DMS153 treated with DMSO at 0.1 percent for 48 hours (cell line): ENCODE measurements around the gene ANAPC5.
"Not testable (repeated sequence)": the region's sequence is repeated elsewhere in the genome, so short reads cannot be mapped to it uniquely, and the experiment has no call there.

ENCODE experiments used
- DNase-seq: peaks from one replicate; lab custom pipeline; 2025; ENCODE audit not compliant: unreplicated experiment; lab: John Stamatoyannopoulos, UW

The ANAPC5 gene

DNA sequence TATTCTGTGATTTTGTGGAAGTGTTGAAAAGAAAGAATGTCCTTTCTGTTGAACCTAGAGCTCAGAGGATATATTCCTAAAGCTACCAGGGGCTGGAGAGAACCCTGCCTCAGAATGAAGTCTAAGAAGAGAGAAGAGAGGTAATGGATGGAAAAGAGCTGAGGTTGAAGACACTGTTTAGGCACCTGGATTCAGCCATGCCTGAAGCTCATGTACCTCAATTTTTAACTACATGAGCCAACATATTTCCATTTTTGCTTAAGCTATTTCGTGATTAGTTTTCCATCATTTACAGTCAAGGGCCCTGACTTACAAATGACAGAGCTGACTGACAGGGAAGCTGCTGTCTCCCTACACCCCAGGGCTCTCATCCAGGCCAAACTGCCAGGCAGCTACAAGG, 66.4 kb downstream of the ANAPC5 start:
- no peak for DNase-seq

- DNase-seq = no peak
Measured at GRCh38 chr12:121284551-121285390, 67.4 kb downstream of the ANAPC5 start.

DNA sequence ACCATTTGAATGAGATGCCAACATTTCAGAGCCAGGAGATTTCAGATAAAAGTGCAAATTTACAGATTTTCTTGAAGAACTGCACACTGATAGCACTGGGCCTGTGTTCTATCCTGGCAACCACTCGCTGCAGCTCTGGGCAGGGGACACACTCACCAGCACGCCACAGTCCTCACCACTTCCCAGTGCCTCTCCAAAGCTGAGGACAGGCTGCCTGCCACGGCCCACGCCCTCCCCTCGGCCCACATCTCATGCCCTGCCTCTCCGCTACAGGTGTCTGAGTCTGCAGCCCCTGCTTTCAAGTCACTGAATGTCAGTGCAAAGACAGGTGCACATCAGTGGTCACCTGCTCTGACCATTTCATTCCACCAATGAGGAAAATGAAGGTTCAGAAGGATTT, 68.4 kb downstream of the ANAPC5 start:
- no peak for DNase-seq

DNA sequence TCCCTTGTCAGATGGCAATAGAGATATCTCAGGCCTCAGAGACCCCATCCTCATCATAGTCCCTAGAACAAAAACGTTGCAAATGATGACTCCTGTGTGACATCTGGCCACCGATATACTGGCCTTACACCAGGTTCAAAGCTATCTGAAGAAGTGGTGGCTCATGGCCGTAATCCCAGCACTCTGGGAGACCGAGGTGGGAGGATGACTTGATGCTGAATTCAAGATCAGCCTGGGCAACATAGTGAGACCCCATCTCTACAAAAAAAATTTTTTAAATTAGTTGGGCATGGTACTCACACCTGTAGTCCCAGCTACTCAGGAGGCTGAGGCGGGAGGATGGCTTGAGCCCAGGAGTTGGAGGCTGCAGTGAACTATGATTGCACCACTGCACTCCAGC, 68.8 kb downstream of the ANAPC5 start:
- DNase-seq = no peak

GRCh38 chr12:121282910-121283309, 69.3 kb downstream of the ANAPC5 start:
- not testable (repeated sequence) for DNase-seq

- DNase-seq = no peak
Measured at GRCh38 chr12:121282072-121282742, 70.0 kb downstream of the ANAPC5 start.

- DNase-seq = not testable (repeated sequence)
Measured at GRCh38 chr12:121281116-121281515, 71.1 kb downstream of the ANAPC5 start.

GRCh38 chr12:121280531-121280930, 71.7 kb downstream of the ANAPC5 start:
- not testable (repeated sequence) for DNase-seq

DNA sequence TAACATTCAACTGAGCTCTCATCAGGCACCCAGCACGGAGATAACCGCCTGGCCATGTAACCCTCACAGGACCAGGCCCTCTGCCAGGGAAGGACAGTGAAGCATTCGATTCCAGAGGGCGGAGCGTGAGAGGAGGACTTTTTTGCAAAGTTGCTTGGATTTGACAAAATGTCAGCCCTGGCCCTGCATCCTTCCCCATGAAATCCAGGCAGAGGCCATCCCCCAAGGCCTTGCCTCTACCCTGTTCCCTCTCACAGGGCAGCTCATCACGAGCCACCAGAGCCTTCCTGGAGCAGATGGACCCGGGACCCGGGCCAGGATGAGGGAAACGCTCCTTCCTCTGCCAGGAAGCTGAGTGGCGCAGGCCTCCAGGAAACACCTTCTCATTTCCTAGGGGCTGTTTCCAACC, 72.7 kb downstream of the ANAPC5 start:
- DNase-seq = no peak

DNA sequence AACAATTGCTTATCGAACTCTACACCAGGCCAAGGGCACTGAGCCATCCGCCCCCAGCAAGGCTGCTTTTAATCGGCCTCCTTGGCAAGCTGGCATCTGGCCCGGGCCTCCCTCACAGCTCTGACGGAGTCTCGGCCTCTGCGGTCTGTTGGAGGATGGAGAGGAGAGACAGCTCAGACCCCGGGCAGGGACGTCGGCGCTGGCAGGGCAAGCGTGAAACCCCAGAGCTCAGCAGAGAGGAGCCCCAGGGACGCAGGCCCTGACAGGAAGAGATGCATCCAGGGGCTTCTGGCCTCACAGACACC, 73.2 kb downstream of the ANAPC5 start:
- no peak for DNase-seq

- DNase-seq = no peak
Measured at GRCh38 chr12:121278169-121279070, 73.8 kb downstream of the ANAPC5 start.

DNA sequence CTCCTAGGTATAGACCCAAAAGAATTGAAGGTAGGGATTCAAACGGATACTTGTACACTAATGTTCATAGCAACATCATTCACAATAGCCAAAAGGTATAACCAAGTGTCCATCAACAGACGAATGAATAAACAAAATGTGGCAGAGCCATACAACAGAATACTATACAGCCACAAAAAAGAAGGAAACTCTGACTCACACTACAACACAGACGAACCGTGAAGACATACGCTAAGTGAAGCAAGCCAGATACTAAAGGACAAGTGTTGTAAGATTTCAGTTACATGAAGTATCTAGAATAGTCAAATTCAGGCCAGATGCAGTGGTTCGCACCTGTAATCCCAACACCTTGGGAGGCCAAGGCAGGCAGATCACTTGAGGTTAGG, 74.8 kb downstream of the ANAPC5 start:
- no peak for DNase-seq

- no peak for DNase-seq
Measured at GRCh38 chr12:121274036-121274763, 78.0 kb downstream of the ANAPC5 start.

- no peak for DNase-seq
Measured at GRCh38 chr12:121273364-121273896, 78.8 kb downstream of the ANAPC5 start.

DNA sequence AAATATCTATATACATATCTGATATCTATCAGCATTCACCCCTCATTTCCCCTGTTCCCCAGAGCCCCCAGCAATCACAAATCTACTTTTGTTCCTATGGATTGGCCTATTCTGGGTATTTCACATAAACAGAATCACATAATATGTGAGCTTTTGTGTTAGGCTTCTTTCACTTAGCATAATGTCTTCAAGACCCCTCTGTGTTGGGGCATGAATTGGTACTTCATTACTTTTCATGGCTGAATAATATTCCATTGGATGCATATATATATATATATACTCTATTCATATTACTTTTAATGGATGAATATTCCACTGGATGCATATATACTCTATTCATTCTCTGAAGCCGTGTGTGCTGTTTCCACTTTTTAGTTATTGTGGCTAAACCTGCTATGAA, 84.4 kb downstream of the ANAPC5 start:
- no peak for DNase-seq

DNA sequence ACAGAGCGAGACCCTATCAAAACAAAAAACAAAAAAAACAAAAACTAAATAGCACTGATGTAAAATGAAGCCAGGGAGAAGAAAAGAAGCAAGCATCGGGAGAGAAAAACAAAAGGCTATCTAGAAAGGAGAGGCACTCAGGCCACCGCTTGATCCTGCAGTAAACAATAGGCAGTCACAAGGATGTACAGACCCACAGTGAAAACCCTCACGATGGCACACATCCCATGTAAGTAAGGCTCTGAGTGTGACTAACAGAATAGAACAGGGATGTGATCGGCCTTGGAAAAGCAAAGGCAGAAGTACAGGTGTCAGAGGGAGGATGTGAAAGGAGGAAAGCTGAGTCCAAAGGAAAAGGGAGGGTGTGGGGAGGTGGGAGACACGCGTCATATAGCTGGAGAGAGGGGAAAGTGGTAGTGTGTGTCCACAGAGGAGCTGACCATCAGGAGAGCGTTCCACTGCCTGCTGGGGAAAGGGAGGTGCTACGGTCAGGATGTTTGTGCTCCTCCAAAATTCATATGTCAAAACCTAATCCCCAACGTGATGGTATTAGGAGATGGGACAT, 87.2 kb downstream of the ANAPC5 start:
- no peak for DNase-seq

- no peak for DNase-seq
Measured at GRCh38 chr12:121264135-121264534, 88.1 kb downstream of the ANAPC5 start.

DNA sequence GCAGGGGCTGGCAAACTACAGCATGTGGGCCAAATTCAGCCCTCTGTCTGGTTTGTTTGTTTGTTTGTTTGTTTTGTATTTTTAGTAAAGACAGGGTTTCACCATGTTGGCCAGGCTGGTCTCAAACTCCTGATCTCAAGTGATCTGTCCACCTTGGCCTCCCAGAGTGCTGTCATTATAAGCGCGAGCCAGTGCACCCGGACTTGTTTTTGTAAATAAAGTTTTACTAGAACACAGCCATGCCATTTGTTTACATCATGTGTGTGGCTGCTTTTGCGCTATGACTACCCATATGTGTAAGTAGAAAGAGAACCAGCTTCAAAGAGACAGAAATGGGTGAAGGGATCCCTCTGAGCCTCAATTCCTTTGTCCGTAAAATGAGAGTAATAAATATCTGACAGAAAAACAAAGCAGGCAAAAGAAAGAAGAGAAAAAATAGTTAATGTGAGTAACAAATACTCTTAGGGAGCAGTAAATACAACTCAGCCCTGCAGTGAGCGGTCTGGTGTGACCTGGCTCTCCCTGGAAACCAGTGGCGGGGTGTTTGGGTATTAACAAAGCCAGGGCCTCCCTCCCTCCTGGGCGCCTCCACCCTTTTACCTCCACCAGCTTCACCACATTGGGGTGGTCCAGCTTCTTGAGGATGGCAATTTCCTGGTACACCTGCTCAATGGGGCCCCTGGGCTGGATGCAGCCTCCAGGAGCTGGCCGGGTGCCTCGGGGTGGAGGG, 88.8 kb downstream of the ANAPC5 start:
- no peak for DNase-seq

DNA sequence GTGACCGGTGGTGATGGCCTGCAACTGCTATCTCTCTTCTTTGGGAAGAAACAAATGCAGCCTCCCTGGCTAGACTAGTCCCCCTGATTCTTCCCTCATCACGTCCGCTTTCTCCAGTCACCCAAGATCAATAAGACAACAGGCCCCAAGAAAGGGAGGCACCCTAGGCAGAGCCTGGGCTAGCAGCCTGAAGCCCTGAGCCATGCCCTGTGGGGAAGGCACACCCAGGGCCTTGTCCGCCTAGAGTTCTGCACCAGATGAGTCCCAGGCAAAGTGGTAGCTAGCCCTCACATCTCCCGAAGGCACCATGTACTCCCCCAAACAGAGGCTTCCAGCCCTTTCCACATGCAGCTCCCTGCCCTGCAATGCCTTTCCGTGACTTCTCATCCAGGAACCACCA, 90.8 kb downstream of the ANAPC5 start:
- no peak for DNase-seq

DNA sequence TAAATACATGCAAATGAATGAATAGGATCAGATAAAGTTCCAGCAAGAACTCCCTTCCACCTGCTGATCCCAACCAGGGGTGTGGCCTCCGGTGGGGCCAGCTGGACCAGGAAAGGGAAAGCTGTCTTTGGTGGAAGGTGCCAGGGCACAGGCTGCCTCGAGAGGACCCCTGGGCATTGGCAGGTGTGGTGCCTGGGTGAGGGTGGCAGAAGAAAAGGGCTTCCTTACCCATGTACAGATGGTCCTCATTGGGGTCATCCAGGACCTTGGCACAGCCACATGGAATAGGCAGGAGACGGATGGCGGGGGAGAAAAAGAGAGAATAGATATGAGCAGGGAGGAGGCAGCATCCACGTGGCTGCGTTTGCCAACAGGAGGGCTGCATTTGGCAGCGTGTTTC, 92.1 kb downstream of the ANAPC5 start:
- no peak for DNase-seq
